GM12878 (cell line): ENCODE measurements around the gene GRIN2A. TPM values are rescaled to one million over a fixed set of nuclear protein-coding genes. Genes with fewer than 3 reads are reported as not detected.

ENCODE experiments used
- ATAC-seq: fragments of 200-7000 bp; cut with Tn5 transposase; 3 replicates; pipeline ENCODE4 v1.9.1; 2020; ENCODE audit warnings: mild to moderate bottlenecking, moderate library complexity
- BruUV-seq: library from RNA; stranded (reverse); fragments of 400-500 nt; replicated peaks from 2 replicates; lab custom pipeline; 2021; lab: Mats Ljungman, UMichigan
- CTCF ChIA-PET: fragments of 300-600 bp; sonication (Branson Sonifier 250); formaldehyde crosslinking; extraction: SDS; loops from one replicate; lab custom pipeline; 2021; ENCODE audit warnings: inconsistent platforms; lab: Yijun Ruan, JAX
- POLR2A ChIA-PET: fragments of 350-600 bp; formaldehyde crosslinking; extraction: SDS; loops from one replicate; lab custom pipeline; 2021; ENCODE audit warnings: inconsistent platforms; lab: Charles Lee
- RAD21 ChIA-PET: fragments of 300-600 bp; sonication (Branson Sonifier 250); formaldehyde crosslinking; loops from one replicate; lab custom pipeline; 2023; ENCODE audit warnings: antibody characterized with exemption; ENCODE audit not compliant: unreplicated experiment; lab: Charles Lee
- SMC1A ChIA-PET: fragments of 300-600 bp; sonication (Branson Sonifier 250); formaldehyde crosslinking; loops from one replicate; lab custom pipeline; 2023; ENCODE audit not compliant: unreplicated experiment, uncharacterized antibody; lab: Charles Lee
- DNase-seq: peaks from one replicate; pipeline ENCODE4 v3.0.0-alpha.2; 2011; ENCODE audit warnings: low read depth, low spot score
- FAIRE-seq: peaks from 3 replicates; lab custom pipeline; 2011; peaks lifted over from hg19 to GRCh38; lab: Jason Lieb, UNC
- H2AFZ ChIP-seq: 2 replicates; pipeline ENCODE4 v1.6.0; 2011; ENCODE audit warnings: low read depth, low read length, control low read depth; ENCODE audit not compliant: control insufficient read depth
- H3K27ac ChIP-seq: 2 replicates; pipeline ENCODE4 v1.5.1; 2011; ENCODE audit warnings: control low read depth; ENCODE audit not compliant: control insufficient read depth, insufficient read depth
- H3K27me3 ChIP-seq, 2 experiments: replicated peaks in 1 of 2; 2 replicates each; pipeline versions ENCODE4 v1.6.0 to v1.6.1; 2011; ENCODE audit warnings: low read length in 1 of 2; ENCODE audit not compliant: control insufficient read depth in 2 of 2, insufficient read depth in 2 of 2
- H3K36me3 ChIP-seq, 2 experiments: 2 replicates each; pipeline ENCODE4 v1.5.1; 2011; ENCODE audit warnings: low read length in 1 of 2; ENCODE audit not compliant: control insufficient read depth in 2 of 2, insufficient read depth in 2 of 2
- H3K4me1 ChIP-seq: 2 replicates; pipeline ENCODE4 v1.6.1; 2011; ENCODE audit warnings: mild to moderate bottlenecking, low read length, moderate library complexity, mixed read lengths; ENCODE audit not compliant: control insufficient read depth, insufficient read depth
- H3K4me2 ChIP-seq: 2 replicates; pipeline ENCODE4 v1.6.0; 2011; ENCODE audit warnings: control low read depth; ENCODE audit not compliant: control insufficient read depth, insufficient read depth
- H3K4me3 ChIP-seq: fragments of 200-600 bp; sonication (generic); 2 replicates; pipeline ENCODE4 v1.5.1; 2016
- H3K79me2 ChIP-seq: 2 replicates; pipeline ENCODE4 v1.6.0; 2011; ENCODE audit warnings: low read length; ENCODE audit not compliant: control insufficient read depth, insufficient read depth
- H3K9ac ChIP-seq: 2 replicates; pipeline ENCODE4 v1.8.0; 2011; ENCODE audit warnings: low read length, control low read depth, mixed read lengths; ENCODE audit not compliant: control insufficient read depth, insufficient read depth
- H3K9me3 ChIP-seq: replicated peaks from 3 replicates; pipeline ENCODE4 v1.5.1; 2011; ENCODE audit warnings: mild to moderate bottlenecking, low read length; ENCODE audit not compliant: control insufficient read depth, insufficient read depth
- H4K20me1 ChIP-seq: 2 replicates; pipeline ENCODE4 v1.6.0; 2011; ENCODE audit not compliant: control insufficient read depth, insufficient read depth
- CBX3 ChIP-seq: fragments of 200-600 bp; sonication (generic); IDR thresholded peaks from 2 replicates; pipeline ENCODE4 v1.6.1; 2016; ENCODE audit warnings: low read depth, borderline replicate concordance
- FOS ChIP-seq: IDR thresholded peaks from 3 replicates; pipeline ENCODE4 v1.6.1; 2011; ENCODE audit warnings: borderline replicate concordance; ENCODE audit not compliant: insufficient read length; ENCODE audit errors: extremely low read depth
- JUND ChIP-seq: IDR thresholded peaks from 2 replicates; pipeline ENCODE4 v1.6.1; 2012; ENCODE audit warnings: low read depth, mild to moderate bottlenecking, low read length, improper control_type of control experiment, moderate library complexity
- KLF5 ChIP-seq: fragments of 450-650 bp; IDR thresholded peaks from 2 replicates; pipeline ENCODE4 v1.6.1; 2014; ENCODE audit warnings: mild to moderate bottlenecking; ENCODE audit not compliant: partially characterized antibody
- MTA3 ChIP-seq: IDR thresholded peaks from 2 replicates; pipeline ENCODE4 v1.6.1; 2012; ENCODE audit warnings: low read length, inconsistent platforms, borderline replicate concordance
- MYC ChIP-seq: IDR thresholded peaks from 2 replicates; pipeline ENCODE4 v1.6.1; 2011; ENCODE audit warnings: mild to moderate bottlenecking, low read length, moderate library complexity, inconsistent platforms; ENCODE audit not compliant: insufficient read depth, insufficient replicate concordance, insufficient read length, severe bottlenecking
- NFXL1 ChIP-seq: fragments of 450-650 bp; IDR thresholded peaks from 2 replicates; pipeline ENCODE4 v1.6.1; 2017; ENCODE audit warnings: antibody characterized with exemption, mild to moderate bottlenecking, borderline replicate concordance
- NFYA ChIP-seq: IDR thresholded peaks from 2 replicates; pipeline ENCODE4 v1.6.1; 2011; ENCODE audit warnings: low read depth, mild to moderate bottlenecking, low read length, improper control_type of control experiment, borderline replicate concordance
- NRF1 ChIP-seq: conservative IDR thresholded peaks from 2 replicates; pipeline ENCODE4 v1.6.1; 2011; ENCODE audit warnings: mild to moderate bottlenecking, low read depth, low read length, improper control_type of control experiment
- POLR2AphosphoS2 ChIP-seq: IDR thresholded peaks from 2 replicates; pipeline ENCODE4 v1.6.1; 2011; ENCODE audit warnings: low read depth, mild to moderate bottlenecking, low read length, improper control_type of control experiment, moderate library complexity
- RAD51 ChIP-seq: fragments of 450-650 bp; IDR thresholded peaks from 2 replicates; pipeline ENCODE4 v1.6.1; 2016; ENCODE audit warnings: moderate library complexity, mild to moderate bottlenecking, inconsistent platforms
- RCOR1 ChIP-seq: conservative IDR thresholded peaks from 2 replicates; pipeline ENCODE4 v1.6.1; 2012; ENCODE audit warnings: low read depth, low read length, improper control_type of control experiment
- SP1 ChIP-seq: IDR thresholded peaks from one replicate; pipeline ENCODE4 v1.6.1; 2011; ENCODE audit warnings: low read depth, low read length
- TBL1XR1 ChIP-seq: IDR thresholded peaks from 2 replicates; pipeline ENCODE4 v1.6.1; 2012; ENCODE audit warnings: low read depth, low read length, improper control_type of control experiment
- ZNF274 ChIP-seq: IDR thresholded peaks from one replicate; pipeline ENCODE4 v1.8.0; 2011; ENCODE audit not compliant: insufficient read length, insufficient read depth
- whole genome bisulfite sequencing: methylation state at CpG from one replicate; pipeline ENCODE4 v1.1.6; 2016; ENCODE audit warnings: low lambda C conversion rate; ENCODE audit not compliant: insufficient replicate concordance, insufficient coverage; ENCODE audit errors: missing lambda C conversion rate; 5-methylcytosine and 5-hydroxymethylcytosine counted together
- in situ Hi-C: fragments of 300-500 bp; cut with MboI; formaldehyde crosslinking; loops from 9 replicates; pipeline ENCODE4 v1.14.3; 2018; ENCODE audit warnings: mixed read lengths
- intact Hi-C: fragments of 100-400 bp; cut with micrococcal nuclease; formaldehyde crosslinking; loops from one replicate; pipeline ENCODE4 v1.14.2; 2022; ENCODE audit not compliant: unreplicated experiment
- polyA plus RNA-seq, 11 experiments: library from polyadenylated mRNA; depleted of rRNA in 4 of 11; unstranded in 6 of 11; stranded (reverse) in 5 of 11; fragments of >200 nt; fragmentation: Nextera tagmentation in 4 of 11; fragmentation: Illumina TruSeq in 1 of 11; extraction: Ambion mirVana in 4 of 11; extraction: Trizol in 1 of 11; gene quantifications; 1 replicate in 1 of 11; 2 replicates in 10 of 11; pipeline versions ENCODE4 v1.2.1 to v1.2.3, GENCODE V29; 2011 to 2016; ENCODE audit warnings: inconsistent platforms in 2 of 11, missing spikeins in 2 of 11, low read depth in 1 of 11
- total RNA-seq, 4 experiments: library from RNA; depleted of rRNA in 3 of 4; stranded (reverse); fragments of >200 nt in 3 of 4; fragmentation: Illumina TruSeq in 1 of 4; extraction: Trizol in 1 of 4; gene quantifications; 2 replicates each; pipeline versions ENCODE4 v1.2.1 to v1.2.3, GENCODE V29; 2013 to 2021
- TF ChIP-seq, protein P1 (sequence below): IDR thresholded peaks from 2 replicates; pipeline ENCODE4 v1.6.1; 2011; ENCODE audit warnings: borderline replicate concordance, low read depth, mild to moderate bottlenecking, moderate library complexity, low read length; ENCODE audit not compliant: insufficient read depth, poor library complexity, severe bottlenecking
- TF ChIP-seq, protein P2 (sequence below): fragments of 450-650 bp; IDR thresholded peaks from 2 replicates; pipeline ENCODE4 v1.6.1; 2017; ENCODE audit warnings: borderline replicate concordance

GRIN2A gene
- total and polyA plus RNA-seq, 10 of the 15 experiments (the other 5 are each of a cell fraction or from before 2014, with no cell fraction given): 2.4 to 13.3 (median 7.3) TPM

DNA sequence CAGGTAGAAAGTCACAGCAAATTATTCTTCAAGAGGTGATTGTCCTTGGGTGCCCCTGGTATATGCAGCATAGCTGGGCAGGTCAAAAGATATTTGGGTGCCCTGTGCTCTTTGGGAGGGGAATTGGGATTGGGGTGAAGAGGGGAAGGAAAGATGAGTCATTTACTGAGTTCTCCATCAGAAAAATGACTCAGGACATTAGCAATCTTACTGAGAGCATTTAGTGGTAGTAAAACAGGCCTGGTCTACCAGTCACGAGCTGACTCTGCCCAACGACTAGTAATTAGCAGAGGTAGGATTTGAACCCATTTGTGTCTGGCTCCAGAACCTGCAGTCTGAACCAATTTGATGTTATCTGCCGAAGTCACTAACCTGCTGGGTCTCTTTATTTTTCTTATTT is 6.0 kb upstream of the GRIN2A start:
- WGBS: 28% methylated on average over 3 of the region's 3 CpGs
- intact Hi-C loops: no loop called here
- no peaks in the 10 kb centered on the region; the same call in 2 of the 3 replicates for H3K9me3 ChIP-seq
- TF ChIP-seq NFYA (no peak), MTA3 (no peak), TBL1XR1 (no peak), RAD51 (no peak), ZNF274 (no peak), CBX3 (no peak), POLR2AphosphoS2 (no peak), JUND (no peak), KLF5 (no peak), FOS (no peak), SP1 (no peak), MYC (no peak), RCOR1 (no peak), NRF1 (no peak), NFXL1 (no peak)
- TF ChIP-seq, protein P1, sequence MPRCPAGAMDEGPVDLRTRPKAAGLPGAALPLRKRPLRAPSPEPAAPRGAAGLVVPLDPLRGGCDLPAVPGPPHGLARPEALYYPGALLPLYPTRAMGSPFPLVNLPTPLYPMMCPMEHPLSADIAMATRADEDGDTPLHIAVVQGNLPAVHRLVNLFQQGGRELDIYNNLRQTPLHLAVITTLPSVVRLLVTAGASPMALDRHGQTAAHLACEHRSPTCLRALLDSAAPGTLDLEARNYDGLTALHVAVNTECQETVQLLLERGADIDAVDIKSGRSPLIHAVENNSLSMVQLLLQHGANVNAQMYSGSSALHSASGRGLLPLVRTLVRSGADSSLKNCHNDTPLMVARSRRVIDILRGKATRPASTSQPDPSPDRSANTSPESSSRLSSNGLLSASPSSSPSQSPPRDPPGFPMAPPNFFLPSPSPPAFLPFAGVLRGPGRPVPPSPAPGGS: no peak
- TF ChIP-seq, protein P2, sequence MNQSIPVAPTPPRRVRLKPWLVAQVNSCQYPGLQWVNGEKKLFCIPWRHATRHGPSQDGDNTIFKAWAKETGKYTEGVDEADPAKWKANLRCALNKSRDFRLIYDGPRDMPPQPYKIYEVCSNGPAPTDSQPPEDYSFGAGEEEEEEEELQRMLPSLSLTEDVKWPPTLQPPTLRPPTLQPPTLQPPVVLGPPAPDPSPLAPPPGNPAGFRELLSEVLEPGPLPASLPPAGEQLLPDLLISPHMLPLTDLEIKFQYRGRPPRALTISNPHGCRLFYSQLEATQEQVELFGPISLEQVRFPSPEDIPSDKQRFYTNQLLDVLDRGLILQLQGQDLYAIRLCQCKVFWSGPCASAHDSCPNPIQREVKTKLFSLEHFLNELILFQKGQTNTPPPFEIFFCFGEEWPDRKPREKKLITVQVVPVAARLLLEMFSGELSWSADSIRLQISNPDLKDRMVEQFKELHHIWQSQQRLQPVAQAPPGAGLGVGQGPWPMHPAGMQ: no peak
- H3K27me3 ChIP-seq: peaks cover 0 to 3% of the 10 kb centered on the region in 2 experiments; a peak in 1 of 4 replicates
- no peak overlapping the region for H2AFZ ChIP-seq
- no peak for DNase-seq
- ChIA-PET SMC1A (interaction anchor here (0.6 kb wide), 1 partner anchor 325 kb away, joined by 3 read pairs; no protein-coding TSS in a partner anchor), RAD21 (no interaction called here), POLR2A (no interaction called here), CTCF (interaction anchor here (1.3 kb wide), 1 partner anchor 1049 kb away, joined by 3 read pairs; no protein-coding TSS in a partner anchor)
- H3K27ac ChIP-seq: no peak overlapping the region
- no peak overlapping the region for H3K9ac ChIP-seq
- H3K79me2 ChIP-seq: no peaks in the 10 kb centered on the region
- in situ Hi-C loops: loop anchor here (10.0 kb wide), 2 partner anchors 1043 to 1613 kb away; no protein-coding TSS in a partner anchor
- no peaks in the 10 kb centered on the region for H3K36me3 ChIP-seq
- no peaks in the 10 kb centered on the region for H3K4me1 ChIP-seq
- FAIRE-seq: no peak
- H3K4me3 ChIP-seq: no peak overlapping the region
- no peaks in the 10 kb centered on the region for H4K20me1 ChIP-seq
- BruUV-seq: no TSS peak
- H3K4me2 ChIP-seq: no peak overlapping the region
- ATAC-seq: no peak
